ENCODE results near the gene PUS7L.
"Not testable (repeated sequence)": the region's sequence is repeated elsewhere in the genome, so short reads cannot be mapped to it uniquely, and the experiment has no call there.

Gene PUS7L

DNA sequence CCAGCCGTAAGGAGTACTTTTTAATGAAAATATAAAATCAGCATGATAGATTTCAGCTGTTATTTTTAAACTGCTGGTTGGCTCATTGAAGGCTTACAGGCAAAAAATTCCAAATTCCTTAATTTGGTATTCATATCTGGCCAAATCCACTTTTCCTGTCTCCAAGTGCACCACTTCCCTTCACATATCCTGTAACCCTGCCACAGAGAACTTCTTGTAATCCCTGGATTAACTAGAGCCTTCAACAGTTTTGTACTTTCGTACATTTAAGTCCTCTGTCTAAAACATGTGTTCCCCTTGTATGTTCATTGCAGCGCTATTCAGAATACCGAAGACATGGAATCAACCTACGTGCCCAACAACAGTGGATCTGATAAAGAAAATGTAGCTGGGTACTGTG is 9.6 kb downstream of the PUS7L start:
- no peak for DNase-seq

DNA sequence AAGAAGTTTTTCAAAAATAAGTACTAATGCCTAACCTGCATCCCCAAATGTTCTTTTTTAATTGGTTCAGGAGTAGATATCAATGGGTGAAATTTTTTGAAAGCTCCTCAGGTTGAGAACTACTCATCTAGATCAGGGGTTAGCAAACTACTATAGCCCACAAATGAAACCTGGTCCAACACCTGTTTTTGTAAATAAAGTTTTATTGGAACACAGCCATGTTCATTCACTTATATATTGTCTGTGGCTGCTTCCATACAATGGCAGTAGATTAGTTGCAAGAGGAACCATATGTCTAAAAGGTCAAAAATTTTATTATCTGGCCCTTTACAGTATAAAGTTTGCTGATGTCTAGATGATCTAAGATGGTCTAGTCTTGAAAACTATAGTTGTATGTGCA is 13.8 kb downstream of the PUS7L start:
- DNase-seq: no peak

DNA sequence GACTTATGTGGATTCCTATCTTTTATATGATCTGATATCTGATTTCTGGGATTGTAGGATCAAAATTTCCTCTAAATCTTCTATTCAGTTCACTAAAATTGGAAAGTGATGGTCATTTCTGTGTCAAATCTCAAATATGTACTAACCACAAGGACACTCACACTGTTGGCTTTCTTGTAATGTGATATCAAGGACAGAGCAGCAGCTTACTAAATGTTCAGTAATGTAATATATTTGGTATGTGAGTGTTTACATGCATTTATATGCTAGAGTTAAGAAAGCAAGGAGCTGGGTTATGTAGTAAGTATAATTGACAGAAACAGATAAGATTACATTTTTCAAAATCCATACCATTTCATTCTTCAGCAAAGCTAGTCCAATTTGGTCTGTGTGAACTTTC is 16.5 kb downstream of the PUS7L start:
- no peak for DNase-seq

DNA sequence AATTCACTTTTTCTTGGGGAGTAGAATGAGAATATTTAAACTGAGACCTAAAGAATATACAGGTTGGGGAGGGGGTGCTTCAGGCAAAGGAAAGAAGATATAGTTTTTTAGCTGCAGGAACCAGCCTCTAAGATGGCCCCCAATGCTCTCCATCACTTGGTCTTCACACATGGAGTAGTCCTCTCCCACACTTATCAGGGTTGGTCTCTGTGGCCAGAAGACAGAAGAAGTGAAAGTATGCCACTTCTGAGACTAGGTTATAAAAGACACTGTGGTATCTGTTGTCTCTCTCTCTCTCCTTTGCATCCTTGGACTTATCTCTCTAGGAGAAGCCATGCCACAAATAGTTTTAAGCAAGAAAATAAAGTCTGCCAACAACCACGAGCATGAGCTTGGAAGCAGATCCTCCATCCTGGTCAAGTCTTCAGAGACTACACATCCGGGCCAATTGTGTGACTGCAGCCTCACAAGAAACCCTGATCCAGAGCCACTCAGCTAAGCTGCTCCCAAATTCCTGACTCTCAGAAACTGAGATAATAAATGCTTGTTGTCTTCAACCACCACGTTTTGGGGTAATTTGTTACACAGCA is 18.0 kb downstream of the PUS7L start:
- no peak for DNase-seq

DNA sequence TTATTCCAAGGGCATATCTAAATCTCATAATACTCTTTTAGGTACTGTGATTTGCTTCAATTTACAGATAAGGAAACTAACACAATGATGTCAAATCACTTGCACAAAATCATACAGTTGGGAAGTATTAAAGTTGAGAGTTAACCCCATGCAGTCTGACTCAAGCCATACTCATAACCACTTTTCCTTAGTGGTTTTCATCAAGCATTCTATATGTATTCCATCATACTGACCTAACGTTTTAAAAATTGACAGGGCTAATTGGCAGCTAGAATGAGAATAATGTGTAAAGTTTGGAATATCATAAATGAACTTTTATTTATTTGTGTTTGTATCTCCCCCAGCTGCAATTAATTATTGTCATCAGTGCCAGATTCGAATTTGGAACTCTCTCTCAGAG is 20.9 kb downstream of the PUS7L start:
- DNase-seq: no peak

DNA sequence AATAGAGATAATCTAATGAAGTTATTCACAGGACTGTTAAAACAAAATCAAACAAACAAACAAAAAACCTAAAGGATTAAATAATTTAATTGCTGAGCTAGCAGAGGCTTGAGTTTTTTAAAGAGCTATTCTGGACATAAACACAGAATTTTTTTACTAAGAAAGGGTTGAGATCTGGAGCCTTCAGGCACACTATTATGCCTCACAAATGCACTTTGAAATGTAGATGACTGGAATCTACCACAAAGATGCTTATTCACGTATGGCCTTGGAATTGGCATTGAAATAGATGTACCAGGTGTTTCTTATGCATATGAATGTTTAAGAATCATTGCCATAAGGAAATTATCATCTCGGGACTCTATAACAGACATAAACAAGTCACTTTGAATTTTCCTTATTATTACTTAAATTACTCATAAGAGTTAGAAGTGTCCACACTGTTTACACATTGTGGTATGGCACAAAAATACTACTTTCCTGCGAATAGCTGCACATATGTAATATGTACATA is 21.6 kb downstream of the PUS7L start:
- no peak for DNase-seq

DNA sequence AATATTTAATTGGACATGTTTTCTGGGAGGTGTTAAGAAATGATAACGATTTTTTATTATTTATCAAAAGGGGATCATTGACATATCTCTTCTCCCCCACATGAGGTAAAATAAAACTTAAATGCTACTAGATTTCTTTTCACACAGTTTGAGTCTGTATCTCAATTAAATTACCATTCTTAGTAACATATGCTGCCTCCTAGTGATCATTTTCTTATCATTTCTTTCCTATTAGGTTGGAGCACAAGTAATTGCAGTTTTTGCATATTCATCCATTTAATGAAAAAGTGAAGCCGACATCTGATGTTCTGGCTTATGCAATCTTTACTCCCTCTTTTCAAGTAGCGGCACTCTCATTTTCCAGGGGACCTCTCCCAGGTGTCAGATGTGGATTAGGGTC is 24.9 kb downstream of the PUS7L start:
- DNase-seq: no peak

DNA sequence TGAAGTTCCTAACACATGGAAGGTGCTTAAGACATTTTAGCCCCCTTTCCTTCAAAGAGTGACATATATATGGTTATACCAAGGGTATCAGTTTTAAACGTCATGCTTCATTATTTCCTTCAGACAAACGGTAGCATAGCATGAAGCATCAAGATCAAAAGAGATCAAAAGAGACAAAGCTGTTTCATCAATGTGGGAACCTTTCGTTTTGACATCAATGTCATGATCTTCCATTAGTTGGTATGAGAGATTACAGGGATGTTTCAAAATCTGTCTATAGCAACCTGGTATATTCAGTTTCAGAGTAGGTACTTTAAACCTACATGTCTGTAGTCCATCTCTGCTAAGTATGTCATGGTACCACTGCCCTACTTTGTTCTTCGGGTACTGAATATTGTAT is 28.3 kb downstream of the PUS7L start:
- no peak for DNase-seq

DNA sequence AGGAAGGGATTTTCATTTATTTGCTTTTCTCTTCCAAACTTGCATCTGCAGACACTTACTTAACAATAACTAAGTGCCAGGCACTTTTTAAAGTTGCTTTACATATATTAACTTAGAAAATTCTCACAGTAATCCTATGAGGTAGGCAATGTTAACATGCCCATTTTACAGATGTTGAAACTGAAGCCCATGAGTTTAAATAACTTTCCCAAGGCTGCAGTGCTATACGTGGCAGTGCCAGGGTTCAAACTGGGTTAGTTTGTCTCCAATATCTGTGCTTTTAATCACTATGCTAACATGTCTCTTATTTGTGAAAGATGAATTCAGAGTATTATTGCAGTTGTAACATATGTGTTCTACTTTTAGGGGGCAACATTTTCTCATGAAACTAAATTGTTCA is 29.9 kb downstream of the PUS7L start:
- no peak for DNase-seq

DNA sequence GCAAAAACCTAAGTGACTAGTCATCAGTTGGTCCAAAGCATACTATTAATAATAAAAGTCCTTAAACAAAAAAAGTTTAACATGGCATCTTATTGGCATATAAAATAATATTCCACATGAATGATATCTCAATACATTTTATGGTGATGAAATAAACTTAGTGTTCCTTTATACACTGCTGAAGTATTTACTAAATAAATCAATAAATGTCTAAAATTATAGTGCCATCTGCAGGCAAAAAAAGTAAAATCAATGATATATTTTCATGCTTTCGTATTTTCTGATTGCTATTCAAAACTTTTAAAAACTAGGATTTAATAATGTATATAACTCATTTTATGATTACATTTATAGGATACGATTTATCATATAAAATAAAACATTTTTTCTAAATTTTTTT is 30.5 kb downstream of the PUS7L start:
- no peak for DNase-seq

DNA sequence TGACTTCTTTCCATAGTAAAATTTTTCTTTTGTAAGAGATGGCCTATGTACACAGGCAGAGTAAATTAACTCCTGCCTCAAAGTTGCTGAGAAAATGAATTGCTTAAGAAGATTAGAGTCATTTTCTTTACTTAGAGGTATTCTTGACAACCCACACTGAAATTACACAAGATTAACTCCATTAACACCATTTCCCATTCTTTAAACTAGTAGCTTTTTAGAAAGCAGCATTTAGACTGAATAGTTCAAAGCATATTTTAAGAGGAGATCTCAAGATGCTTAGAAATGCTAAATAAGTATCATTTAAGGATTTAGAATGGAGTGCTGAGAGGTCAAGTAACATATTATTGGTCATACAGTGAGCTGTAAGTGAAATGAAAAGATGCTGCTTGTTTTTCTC is 35.5 kb downstream of the PUS7L start:
- no peak for DNase-seq

DNA sequence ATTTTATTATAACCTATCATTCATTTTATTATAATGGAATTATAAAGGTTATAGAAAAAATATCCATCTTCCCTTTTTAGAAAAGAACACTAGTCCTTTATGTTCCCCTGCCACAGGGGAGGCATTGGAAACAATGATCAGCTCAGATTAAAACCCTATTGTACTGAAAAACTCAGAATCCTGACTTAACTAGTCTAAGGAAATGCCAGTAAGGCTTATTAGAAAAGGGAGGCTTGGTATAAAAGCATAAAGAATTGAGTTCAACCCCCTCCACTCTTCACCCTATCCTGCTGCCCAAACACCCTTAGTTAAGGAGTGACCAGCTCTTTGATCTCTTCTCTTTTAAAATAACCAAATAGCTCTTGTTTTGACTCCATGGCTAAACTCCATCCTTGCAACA is 36.0 kb downstream of the PUS7L start:
- no peak for DNase-seq

DNA sequence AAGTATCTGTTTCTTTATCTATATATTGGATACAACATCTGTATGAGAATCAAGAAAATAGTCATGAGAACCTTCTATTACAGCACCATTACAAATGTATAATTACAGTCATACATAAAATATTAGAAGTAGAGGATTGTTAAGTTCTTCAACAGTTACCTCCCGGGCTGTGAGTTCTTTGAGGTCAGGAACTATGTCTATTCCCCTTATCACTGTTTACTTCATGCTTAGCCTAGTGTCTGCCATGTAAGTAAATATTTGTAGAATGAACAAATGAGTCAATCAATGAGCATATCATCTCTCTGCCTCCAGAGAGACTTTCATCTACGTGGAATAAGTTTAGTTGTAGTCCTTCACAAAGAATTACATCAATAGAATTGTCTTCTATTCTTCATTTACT is 47.2 kb downstream of the PUS7L start:
- no peak for DNase-seq

DNA sequence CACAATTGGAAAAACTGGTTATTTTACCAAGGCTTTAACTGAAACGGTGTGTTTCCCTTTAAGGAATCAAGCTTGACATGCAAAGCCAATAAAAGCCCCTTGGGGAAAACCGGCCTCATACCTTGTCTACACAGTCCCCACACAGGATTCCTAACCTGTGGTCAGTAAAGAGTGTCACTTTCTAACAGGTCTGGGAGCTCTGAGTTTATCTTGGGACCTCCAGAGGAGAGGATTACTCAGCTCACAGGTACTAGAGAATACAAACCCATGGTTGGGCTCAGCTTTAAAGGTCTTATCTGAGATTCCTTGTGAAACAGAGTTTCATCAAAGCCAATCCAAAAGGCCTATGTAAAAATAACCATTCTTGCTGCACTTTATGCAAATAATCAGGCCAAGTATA is 54.8 kb downstream of the PUS7L start:
- DNase-seq: not testable (repeated sequence)

DNA sequence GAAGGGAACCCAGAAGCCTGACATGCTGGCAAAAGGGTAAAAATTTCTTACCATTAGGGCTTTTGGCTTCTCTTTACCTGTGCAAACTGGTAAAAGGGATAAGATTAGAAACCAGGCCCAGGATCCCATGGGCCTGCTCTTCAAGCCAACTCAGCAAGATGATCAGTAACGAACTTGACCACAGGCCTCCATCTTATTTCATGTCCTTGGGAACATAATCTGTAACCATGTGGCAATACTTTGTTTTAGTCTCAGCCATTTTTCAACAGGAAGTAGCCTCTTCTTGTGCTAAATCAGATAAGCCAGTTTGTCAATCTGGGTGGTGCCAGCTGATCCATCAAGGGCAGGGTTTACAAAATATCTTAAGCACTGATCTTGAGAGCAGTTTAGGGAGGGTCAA is 57.4 kb downstream of the PUS7L start:
- DNase-seq: not testable (repeated sequence)

DNA sequence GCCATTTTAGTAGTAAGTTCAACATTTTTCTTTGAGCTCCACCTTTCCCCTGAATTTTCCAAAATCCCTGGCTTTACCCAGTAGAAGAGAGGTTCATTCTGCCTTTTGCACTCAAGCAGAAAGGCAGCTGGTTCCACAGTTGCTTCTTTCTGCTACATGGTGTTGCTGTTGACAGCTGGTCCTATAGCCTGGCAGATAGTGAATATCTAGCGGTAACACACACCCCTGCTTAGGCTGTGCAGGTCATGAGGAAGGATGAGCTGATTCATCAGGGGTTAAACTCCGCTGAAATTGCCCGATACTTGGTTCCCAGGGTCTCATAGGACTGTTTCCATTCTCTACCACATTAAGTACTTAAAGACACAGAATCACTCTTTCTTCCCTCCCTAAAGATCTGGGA is 62.4 kb downstream of the PUS7L start:
- DNase-seq: no peak

DNA sequence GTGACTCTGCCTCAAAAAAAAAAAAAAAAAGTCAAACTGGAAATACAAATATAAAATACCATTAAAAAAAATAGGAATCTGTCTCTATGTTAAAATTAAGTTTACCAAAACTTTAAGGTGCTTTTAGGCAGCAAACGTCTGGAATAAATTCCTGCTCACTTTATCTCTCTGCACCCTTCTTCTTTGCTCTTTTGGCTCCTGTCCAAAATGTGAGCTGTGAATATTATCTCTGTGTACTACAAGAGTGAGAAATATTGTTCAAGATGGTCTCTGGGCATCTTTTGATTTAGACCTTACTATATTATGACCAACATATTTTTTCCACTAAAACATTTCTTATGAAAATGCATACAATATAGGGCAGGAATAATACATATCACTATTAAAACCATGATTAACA is 63.7 kb downstream of the PUS7L start:
- DNase-seq: no peak

DNA sequence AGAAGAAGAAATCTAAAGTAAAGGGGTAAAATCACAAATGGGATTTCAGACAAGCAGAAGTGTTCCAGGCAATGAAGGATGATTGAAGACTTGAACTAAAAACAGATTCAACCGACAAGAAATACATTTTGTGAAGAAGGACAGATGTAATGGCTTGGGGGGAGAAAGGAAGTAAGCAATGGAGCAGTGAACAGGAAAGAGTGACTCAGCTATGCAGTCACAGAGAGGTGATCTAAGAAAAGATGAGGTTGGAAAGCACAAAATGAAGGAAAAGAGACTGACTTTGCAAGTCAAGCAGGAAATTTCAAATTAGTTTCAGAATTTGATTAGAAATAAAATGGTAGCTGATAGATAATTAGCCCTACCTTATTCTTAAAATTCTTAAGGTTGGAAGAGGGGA is 66.5 kb downstream of the PUS7L start:
- DNase-seq: no peak

DNA sequence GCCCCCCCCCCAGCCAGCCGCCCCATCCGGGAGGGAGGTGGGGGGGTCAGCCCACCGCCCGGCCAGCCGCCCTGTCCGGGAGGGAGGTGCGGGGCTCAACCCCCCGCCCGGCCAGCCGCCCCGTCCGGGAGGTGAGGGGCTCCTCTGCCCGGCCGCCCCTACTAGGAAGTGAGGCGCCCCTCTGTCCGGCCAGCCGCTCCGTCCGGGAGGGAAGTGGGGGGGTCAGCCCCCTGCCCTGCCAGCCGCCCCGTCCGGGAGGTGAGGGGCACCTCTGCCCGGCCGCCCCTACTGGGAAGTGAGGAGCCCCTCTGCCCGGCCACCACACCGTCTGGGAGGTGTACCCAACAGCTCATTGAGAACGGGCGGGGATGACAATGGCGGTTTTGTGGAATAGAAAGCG is 73.1 kb downstream of the PUS7L start:
- not testable (repeated sequence) for DNase-seq

DNA sequence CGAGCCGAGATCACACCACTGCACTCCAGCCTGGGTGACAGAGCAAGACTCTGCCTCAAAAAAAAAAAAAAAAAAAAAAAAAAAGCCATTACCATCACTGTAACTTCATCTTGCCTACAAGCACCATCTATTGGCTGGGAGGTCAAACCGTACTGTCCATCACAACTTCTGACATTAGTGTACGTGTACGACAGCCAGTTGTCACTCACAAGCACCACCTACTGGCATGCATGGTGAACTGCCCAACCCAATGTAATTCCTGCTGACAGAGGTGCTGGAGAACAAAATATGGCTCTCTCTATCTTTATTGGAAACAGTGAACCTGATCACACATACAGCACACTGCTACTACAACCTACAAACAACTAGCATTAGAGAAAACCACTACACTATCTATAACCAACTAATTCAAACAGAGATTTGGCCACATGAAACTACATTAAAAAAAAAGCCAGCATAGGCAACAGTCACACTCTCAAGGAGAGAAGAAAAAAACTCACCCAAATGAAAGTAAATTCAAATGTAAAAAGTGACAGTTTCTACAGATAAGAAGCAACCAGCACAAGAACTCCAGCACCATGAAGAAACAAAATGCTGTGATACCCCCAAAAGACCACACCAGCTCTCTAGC is 82.3 kb downstream of the PUS7L start:
- no peak for DNase-seq

DNA sequence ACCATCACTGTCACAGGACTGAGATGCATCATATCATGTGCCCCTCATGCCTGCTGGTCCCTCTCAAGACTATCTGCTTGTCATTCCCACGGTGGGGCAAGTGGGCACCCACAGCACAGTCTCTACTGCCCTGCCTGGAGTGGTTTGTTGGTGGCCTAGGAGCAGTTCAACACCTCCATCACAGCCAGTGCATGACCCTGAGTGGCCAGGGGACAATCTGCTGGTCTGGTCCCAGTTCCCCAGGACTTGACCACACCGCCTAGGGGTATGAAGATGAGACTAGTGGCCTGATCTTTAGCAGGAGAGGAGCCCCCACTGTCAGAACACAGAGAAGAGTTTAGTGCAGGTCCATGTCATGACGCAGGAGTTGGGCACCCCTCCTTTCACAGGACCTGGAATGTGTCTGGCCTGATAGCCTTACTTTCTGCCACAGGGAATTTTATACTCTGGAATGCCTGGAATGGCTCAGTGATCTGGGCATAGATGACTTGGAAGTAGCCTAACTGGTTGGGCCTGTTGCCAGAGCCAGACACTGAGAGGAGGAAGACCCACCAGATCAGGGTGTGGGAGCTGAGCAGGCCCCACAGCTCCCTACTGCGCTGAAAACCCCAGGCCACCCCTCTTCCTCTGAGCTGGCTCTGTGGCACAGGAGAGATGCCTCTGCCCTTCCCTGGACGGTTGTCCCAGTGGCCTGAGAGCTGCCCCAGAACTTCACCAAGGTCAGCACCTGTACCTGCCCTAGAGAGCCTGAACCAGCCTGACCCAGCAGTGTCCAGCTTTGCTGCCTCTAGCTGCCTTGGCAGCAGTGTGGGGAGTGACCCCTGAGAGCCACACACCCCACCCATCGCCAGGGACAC is 83.3 kb downstream of the PUS7L start:
- no peak for DNase-seq

DNA sequence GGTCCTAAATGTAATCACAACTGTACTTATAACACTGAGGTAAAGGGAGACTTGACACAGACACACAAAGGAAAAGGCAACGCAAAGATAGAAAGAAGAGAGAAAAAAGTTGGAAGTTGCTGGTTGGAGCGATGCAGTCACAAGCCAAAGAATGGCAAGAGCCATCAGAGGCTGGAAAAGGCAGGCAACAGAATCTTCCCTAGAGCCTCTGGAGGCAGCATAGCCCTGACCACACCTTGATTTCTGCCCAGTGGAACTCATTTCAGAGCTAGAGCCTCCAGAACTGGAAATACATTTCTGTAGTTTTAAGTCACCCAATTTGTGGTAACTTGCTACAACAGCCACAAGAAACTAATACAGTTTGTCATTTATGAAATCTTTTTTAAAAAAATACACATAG is 89.2 kb downstream of the PUS7L start:
- no peak for DNase-seq

Measured in SHP77 treated with DMSO at 0.1 percent for 48 hours (cell line).